Karpas-422 (cell line): ENCODE data around the gene CST8. TPM values are rescaled to one million over a fixed set of nuclear protein-coding genes. Genes with fewer than 3 reads are reported as not detected.

ENCODE experiments used
- DNase-seq: peaks from one replicate; pipeline ENCODE4 v3.0.0-alpha.2; 2015
- H2AFZ ChIP-seq: fragments of 200-600 bp; sonication (generic); 2 replicates; pipeline ENCODE4 v1.6.1; 2014; ENCODE audit warnings: antibody characterized with exemption, low read length, mixed read lengths
- H3K27ac ChIP-seq: fragments of 200-600 bp; sonication (generic); 2 replicates; pipeline ENCODE4 v1.5.1; 2014; ENCODE audit warnings: mild to moderate bottlenecking, low read length, moderate library complexity
- H3K27me3 ChIP-seq: fragments of 200-600 bp; sonication (generic); 2 replicates; pipeline ENCODE4 v1.6.1; 2014; ENCODE audit warnings: low read length, mixed read lengths
- H3K36me3 ChIP-seq: fragments of 200-600 bp; sonication (generic); 2 replicates; pipeline ENCODE4 v1.6.1; 2014; ENCODE audit warnings: low read length, mixed read lengths; ENCODE audit not compliant: insufficient read depth
- H3K4me1 ChIP-seq: fragments of 200-600 bp; sonication (generic); 2 replicates; pipeline ENCODE4 v1.6.1; 2014; ENCODE audit warnings: mild to moderate bottlenecking, low read length, mixed read lengths
- H3K4me2 ChIP-seq: fragments of 200-600 bp; sonication (generic); 2 replicates; pipeline ENCODE4 v1.6.1; 2014; ENCODE audit warnings: low read length, low read depth, mild to moderate bottlenecking; ENCODE audit not compliant: poor library complexity, severe bottlenecking
- H3K4me3 ChIP-seq: fragments of 200-600 bp; sonication (generic); 2 replicates; pipeline ENCODE4 v1.5.1; 2014; ENCODE audit warnings: mild to moderate bottlenecking, antibody characterized with exemption, low read length, mixed read lengths
- H3K79me2 ChIP-seq: fragments of 200-600 bp; sonication (generic); 2 replicates; pipeline ENCODE4 v1.6.1; 2014; ENCODE audit warnings: mild to moderate bottlenecking, low read length, mixed read lengths
- H3K9ac ChIP-seq: fragments of 200-600 bp; sonication (generic); 2 replicates; pipeline ENCODE4 v1.6.0; 2014; ENCODE audit warnings: low read length
- H3K9me2 ChIP-seq: fragments of 200-600 bp; sonication (generic), shearing (Covaris generic); replicated peaks from 2 replicates; pipeline ENCODE4 v1.6.0; 2014; ENCODE audit warnings: mild to moderate bottlenecking, low read length, moderate library complexity; ENCODE audit not compliant: insufficient read depth
- H3K9me3 ChIP-seq: fragments of 300-700, 200-600 bp; sonication (generic); 2 replicates; pipeline ENCODE4 v1.6.1; 2014; ENCODE audit warnings: low read length, mixed read lengths
- H4K20me1 ChIP-seq: fragments of 200-600 bp; sonication (generic); 2 replicates; pipeline ENCODE4 v1.6.1; 2014; ENCODE audit warnings: mild to moderate bottlenecking, antibody characterized with exemption, low read length, low read depth; ENCODE audit not compliant: insufficient read depth
- total RNA-seq: library from RNA; depleted of rRNA; stranded (reverse); fragments of >200 nt; shearing (Covaris generic); gene quantifications from 2 replicates; pipeline ENCODE4 v1.2.3, GENCODE V29; 2014; ENCODE audit warnings: low replicate concordance

The CST8 gene
- total RNA-seq, 1 experiment from 2014 or later, result not detected

- no peak for DNase-seq
- no peaks in the 10 kb centered on the region for H3K27me3 ChIP-seq
- H4K20me1 ChIP-seq, result no peaks in the 10 kb centered on the region
- H3K4me1 ChIP-seq, result no peaks in the 10 kb centered on the region
- H3K4me3 ChIP-seq, result no peak overlapping the region
- H3K9me2 ChIP-seq, result no peaks in the 10 kb centered on the region
- no peak overlapping the region for H3K9ac ChIP-seq
- H3K9me3 ChIP-seq, result no peaks in the 10 kb centered on the region
- no peak overlapping the region for H3K4me2 ChIP-seq
- H2AFZ ChIP-seq, result no peak overlapping the region
- H3K79me2 ChIP-seq, result no peaks in the 10 kb centered on the region
- H3K36me3 ChIP-seq, result no peaks in the 10 kb centered on the region
- no peak overlapping the region for H3K27ac ChIP-seq
These were observed 11.0 kb downstream of the CST8 start for GRCh38 chr20:23501926-23502325.

GRCh38 chr20:23503649-23504048 lies 12.7 kb downstream of the CST8 start:
- Histone ChIP-seq H3K9me2 (no peaks in the 10 kb centered on the region), H3K27ac (no peak overlapping the region), H2AFZ (no peak overlapping the region), H3K4me3 (no peak overlapping the region), H3K9me3 (no peaks in the 10 kb centered on the region), H4K20me1 (no peaks in the 10 kb centered on the region), H3K79me2 (no peaks in the 10 kb centered on the region), H3K4me1 (no peaks in the 10 kb centered on the region), H3K36me3 (no peaks in the 10 kb centered on the region), H3K27me3 (no peaks in the 10 kb centered on the region), H3K4me2 (no peak overlapping the region), H3K9ac (no peak overlapping the region)
- DNase-seq, result no peak

- H3K9me3 ChIP-seq, result no peaks in the 10 kb centered on the region
- H3K4me3 ChIP-seq, result no peak overlapping the region
- no peaks in the 10 kb centered on the region for H3K27me3 ChIP-seq
- H4K20me1 ChIP-seq, result no peaks in the 10 kb centered on the region
- H3K9ac ChIP-seq, result no peak overlapping the region
- H3K36me3 ChIP-seq, result no peaks in the 10 kb centered on the region
- no peaks in the 10 kb centered on the region for H3K4me1 ChIP-seq
- H3K79me2 ChIP-seq, result no peaks in the 10 kb centered on the region
- no peak overlapping the region for H2AFZ ChIP-seq
- no peak for DNase-seq
- no peaks in the 10 kb centered on the region for H3K9me2 ChIP-seq
- H3K27ac ChIP-seq, result no peak overlapping the region
- H3K4me2 ChIP-seq, result no peak overlapping the region
These were observed 16.4 kb downstream of the CST8 start for GRCh38 chr20:23507346-23507745.

- H3K9me2 ChIP-seq, result no peaks in the 10 kb centered on the region
- DNase-seq, result no peak
- H3K36me3 ChIP-seq, result no peaks in the 10 kb centered on the region
- no peaks in the 10 kb centered on the region for H3K9me3 ChIP-seq
- H4K20me1 ChIP-seq, result no peaks in the 10 kb centered on the region
- H3K79me2 ChIP-seq, result no peaks in the 10 kb centered on the region
- no peak overlapping the region for H3K9ac ChIP-seq
- H3K4me2 ChIP-seq, result no peak overlapping the region
- H3K4me1 ChIP-seq, result peaks cover 5% of the 10 kb centered on the region; the same call in 1 of the 2 replicates
- H3K27me3 ChIP-seq, result no peaks in the 10 kb centered on the region
- no peak overlapping the region for H2AFZ ChIP-seq
- no peak overlapping the region for H3K27ac ChIP-seq
- no peak overlapping the region for H3K4me3 ChIP-seq
These were observed 17.7 kb downstream of the CST8 start for GRCh38 chr20:23508449-23509229.

GRCh38 chr20:23509247-23509913 lies 18.5 kb downstream of the CST8 start:
- H3K27ac ChIP-seq, result no peak overlapping the region
- H3K9me2 ChIP-seq, result no peaks in the 10 kb centered on the region
- H3K4me2 ChIP-seq, result no peak overlapping the region
- H3K79me2 ChIP-seq, result no peaks in the 10 kb centered on the region
- DNase-seq, result no peak
- H4K20me1 ChIP-seq, result no peaks in the 10 kb centered on the region
- H3K27me3 ChIP-seq, result no peaks in the 10 kb centered on the region
- no peaks in the 10 kb centered on the region for H3K36me3 ChIP-seq
- H3K4me1 ChIP-seq, result peaks cover 5% of the 10 kb centered on the region; the same call in 1 of the 2 replicates
- H3K9ac ChIP-seq, result no peak overlapping the region
- no peak overlapping the region for H3K4me3 ChIP-seq
- H3K9me3 ChIP-seq, result no peaks in the 10 kb centered on the region
- no peak overlapping the region for H2AFZ ChIP-seq

- H3K4me3 ChIP-seq, result no peak overlapping the region
- H3K4me2 ChIP-seq, result no peak overlapping the region
- H2AFZ ChIP-seq, result no peak overlapping the region
- H3K9ac ChIP-seq, result no peak overlapping the region
- no peak overlapping the region for H3K27ac ChIP-seq
- H4K20me1 ChIP-seq, result no peaks in the 10 kb centered on the region
- no peaks in the 10 kb centered on the region for H3K9me3 ChIP-seq
- H3K36me3 ChIP-seq, result no peaks in the 10 kb centered on the region
- DNase-seq, result no peak
- peaks cover 5% of the 10 kb centered on the region; the same call in 1 of the 2 replicates for H3K4me1 ChIP-seq
- H3K9me2 ChIP-seq, result no peaks in the 10 kb centered on the region
- no peaks in the 10 kb centered on the region for H3K79me2 ChIP-seq
- no peaks in the 10 kb centered on the region for H3K27me3 ChIP-seq
These were observed 19.2 kb downstream of the CST8 start for GRCh38 chr20:23510000-23510590.

- Histone ChIP-seq H3K4me1 (peaks cover 10% of the 10 kb centered on the region), H3K36me3 (no peaks in the 10 kb centered on the region), H4K20me1 (no peaks in the 10 kb centered on the region), H3K27me3 (no peaks in the 10 kb centered on the region), H3K9me2 (no peaks in the 10 kb centered on the region), H3K27ac (no peak overlapping the region), H3K4me3 (no peak overlapping the region), H3K4me2 (no peak overlapping the region), H3K9me3 (no peaks in the 10 kb centered on the region), H3K79me2 (no peaks in the 10 kb centered on the region), H3K9ac (no peak overlapping the region), H2AFZ (no peak overlapping the region)
- peak; percentile 44 for DNase-seq
These were observed 22.2 kb downstream of the CST8 start for GRCh38 chr20:23513164-23513563.

GRCh38 chr20:23514848-23515247 lies 23.9 kb downstream of the CST8 start:
- no peaks in the 10 kb centered on the region for H3K9me3 ChIP-seq
- H3K9ac ChIP-seq, result no peak overlapping the region
- no peak for DNase-seq
- H3K4me1 ChIP-seq, result peaks cover 19% of the 10 kb centered on the region
- no peak overlapping the region for H2AFZ ChIP-seq
- no peak overlapping the region for H3K4me3 ChIP-seq
- no peaks in the 10 kb centered on the region for H3K27me3 ChIP-seq
- no peak overlapping the region for H3K4me2 ChIP-seq
- H3K9me2 ChIP-seq, result no peaks in the 10 kb centered on the region
- no peak overlapping the region for H3K27ac ChIP-seq
- no peaks in the 10 kb centered on the region for H4K20me1 ChIP-seq
- no peaks in the 10 kb centered on the region for H3K36me3 ChIP-seq
- no peaks in the 10 kb centered on the region for H3K79me2 ChIP-seq
